HG03432 (cell line): ENCODE results near the gene KIDINS220.

ENCODE experiments used
- ATAC-seq: cut with Tn5 transposase; IDR thresholded peaks from one replicate; pipeline ENCODE4 v1.9.1; 2021; ENCODE audit warnings: mild to moderate bottlenecking, moderate library complexity; ENCODE audit not compliant: unreplicated experiment

The KIDINS220 gene

DNA sequence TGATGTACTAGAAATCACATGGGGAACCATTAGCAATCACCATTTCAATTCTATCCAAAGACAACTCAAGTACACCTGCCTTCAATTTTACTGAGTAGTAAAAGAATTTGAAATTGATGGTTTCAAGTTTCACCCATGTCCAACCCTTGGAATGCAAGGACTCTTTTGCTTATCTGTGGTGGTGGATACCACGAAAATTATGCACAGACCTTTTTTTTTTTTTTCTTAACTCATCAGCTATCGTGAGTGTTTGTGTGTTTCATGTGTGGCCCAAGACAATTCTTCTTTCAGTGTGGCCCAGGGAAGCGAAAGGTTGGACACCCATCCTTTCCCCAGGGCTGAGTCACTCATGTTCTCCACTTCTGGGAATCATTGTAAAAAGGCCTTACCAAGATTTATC, 132.5 kb downstream of the KIDINS220 start:
- ATAC-seq, result no peak

DNA sequence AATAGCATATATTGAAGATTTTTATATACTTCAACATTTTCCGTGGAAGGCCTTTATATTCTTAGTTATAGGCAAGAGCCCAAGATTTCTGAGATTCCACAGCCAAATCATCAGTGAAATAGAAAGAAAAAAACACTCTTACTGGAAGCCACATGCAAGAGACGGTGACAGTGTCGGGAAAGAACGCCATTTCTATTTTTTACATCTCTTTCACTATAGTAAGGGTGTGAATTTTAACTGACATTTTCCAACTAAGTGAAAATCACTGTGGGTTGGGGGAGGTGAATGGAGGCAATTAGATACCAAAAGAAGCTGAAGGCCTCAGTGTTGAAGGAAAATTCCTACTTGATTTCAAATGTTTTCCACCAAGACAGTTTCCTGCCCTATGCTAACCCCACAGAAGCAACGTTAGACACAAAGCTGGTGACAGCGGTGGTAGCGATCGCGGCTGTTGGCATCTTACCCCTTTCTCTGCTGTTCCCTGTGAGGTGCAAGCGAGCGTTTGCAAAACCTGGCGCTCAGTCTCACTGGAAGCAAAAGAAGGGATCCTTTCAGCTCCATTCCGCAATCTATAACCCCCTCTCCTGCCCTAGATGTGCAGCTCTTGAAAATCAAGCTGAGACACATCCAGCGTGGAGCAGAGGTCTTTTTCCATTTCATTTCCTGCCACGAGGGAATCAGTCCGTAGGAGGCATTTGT, 135.6 kb downstream of the KIDINS220 start:
- ATAC-seq, result no peak

DNA sequence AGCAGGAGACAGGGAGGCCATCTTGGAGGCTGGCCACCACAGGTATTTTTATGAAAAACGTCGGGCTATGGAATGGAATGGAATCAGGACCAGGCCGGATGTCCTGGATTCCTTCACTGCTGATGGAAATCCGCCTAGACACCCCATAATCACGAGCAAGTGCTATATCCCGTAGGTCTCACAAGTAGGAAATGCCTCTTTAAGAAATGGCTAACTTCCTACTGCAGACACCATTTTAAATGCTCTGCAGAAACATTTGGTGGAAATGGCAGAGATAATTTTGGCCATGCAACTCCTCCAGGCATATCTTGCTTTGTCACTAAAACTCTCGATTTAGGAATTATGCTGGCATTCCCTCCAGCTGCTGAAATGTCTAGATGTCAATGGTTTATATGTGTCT, 137.6 kb downstream of the KIDINS220 start:
- no peak for ATAC-seq

DNA sequence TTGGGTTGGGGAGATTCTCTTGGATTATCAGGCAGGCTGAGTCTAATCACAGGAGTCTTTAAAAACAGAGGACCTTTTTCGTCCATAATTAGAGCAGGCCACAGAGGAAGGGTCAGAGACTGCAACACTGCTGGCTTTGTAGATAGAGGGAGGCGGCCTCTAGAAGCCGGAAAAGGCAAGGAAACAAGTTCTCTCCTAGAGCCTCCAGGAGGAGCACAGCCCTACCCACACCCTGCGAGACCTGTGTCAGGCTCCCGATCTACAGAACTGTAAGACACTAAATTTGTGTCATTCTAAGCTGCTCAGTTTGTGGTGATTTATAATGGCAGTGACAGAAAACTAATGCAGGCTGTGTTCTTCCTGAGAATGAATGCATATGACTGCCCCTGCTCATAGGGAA, 140.2 kb downstream of the KIDINS220 start:
- ATAC-seq, result no peak

DNA sequence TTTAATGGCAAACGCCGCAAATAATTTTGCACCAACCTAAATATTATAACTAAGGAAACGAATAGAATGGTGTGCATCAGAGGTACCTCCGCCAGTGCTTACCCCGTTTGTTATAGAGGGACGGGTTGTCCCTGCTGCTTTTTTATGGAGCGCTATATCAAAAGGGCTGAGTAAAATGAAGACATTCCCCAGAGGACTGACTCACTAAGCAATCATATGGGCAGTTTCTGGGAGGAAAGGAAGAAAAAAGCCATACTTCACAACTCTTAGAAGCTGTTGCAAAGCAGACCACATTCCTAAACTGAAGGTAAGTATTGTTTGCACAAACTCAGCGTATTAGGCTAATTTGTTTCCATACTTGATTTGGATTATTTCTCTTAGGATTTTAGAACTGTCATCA, 142.7 kb downstream of the KIDINS220 start:
- ATAC-seq, result no peak

DNA sequence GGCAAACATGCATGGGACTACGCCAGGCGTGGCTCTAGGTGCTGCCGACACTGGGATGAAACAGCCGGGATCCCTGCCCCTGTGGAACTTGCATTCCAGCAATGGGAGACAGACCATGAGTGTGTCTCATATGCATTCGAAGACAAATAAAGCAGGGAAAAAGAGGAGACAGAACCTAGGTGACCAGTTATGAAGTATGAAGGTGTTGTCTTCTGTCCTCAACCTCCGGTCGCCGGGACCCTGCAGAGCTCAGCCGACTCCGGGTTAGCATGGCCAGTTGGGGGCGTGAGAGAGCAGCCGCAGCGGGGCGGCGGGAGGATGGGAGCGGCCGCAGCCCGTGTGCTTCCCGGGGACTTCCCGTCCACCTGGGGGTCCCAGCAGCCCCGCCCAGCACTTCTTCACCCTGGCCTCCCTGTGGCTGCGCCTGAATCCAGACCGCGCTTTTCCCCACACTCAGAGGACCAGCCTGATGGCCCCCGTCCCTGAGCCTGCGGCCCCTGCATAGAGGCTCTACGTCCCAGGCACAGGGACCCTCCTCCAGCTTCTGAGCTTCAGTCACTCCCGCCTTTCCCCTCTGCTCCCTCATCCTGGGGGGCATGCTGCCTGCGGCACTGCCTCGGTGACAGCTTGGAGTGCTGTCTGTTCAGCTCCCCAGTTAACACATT, 144.1 kb downstream of the KIDINS220 start:
- ATAC-seq, result no peak

DNA sequence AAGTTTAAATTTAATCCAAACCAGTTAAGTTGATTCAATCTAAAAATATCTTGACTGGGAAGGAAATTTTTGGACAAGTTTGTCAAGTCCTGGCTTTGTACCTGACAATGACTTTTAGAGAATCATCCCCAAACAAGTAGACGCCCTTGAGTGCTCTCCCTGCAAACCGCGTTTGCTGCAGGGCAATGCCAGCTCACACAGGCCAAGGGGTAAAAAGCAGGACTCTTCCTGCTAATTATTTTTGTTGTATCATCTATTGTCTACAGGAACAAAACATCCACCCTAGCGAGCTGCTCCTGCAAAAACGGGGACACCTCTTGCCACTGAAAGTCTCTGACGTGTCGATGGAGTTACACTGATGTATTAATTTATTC, 144.6 kb downstream of the KIDINS220 start:
- ATAC-seq, result no peak

DNA sequence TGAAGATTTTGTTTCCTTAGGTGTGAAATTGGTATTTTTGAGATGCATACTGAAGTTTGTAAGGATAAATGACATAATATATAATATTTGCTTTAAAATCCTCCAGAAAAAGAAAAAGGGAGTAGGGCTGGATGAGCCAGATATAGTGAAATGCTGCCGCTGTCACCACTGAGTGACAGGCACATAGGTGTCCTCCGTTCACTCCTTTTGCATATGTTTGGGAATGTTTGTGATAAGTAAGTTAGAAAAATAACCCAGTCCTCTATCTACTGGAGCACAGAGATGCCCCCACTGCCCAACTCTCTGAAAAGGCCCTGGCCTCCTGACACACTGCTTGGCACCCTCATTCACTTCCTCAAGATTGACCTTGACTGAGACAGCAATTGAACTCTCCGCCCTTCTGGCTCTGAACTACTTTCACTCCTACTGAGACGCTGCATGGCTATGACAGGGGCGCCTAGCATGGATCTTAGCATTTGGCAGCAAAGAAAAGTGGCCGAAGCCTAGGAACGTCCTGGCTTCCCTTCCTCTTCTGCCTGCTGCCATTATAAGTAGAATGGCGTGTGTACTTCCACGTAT, 145.5 kb downstream of the KIDINS220 start:
- no peak for ATAC-seq

DNA sequence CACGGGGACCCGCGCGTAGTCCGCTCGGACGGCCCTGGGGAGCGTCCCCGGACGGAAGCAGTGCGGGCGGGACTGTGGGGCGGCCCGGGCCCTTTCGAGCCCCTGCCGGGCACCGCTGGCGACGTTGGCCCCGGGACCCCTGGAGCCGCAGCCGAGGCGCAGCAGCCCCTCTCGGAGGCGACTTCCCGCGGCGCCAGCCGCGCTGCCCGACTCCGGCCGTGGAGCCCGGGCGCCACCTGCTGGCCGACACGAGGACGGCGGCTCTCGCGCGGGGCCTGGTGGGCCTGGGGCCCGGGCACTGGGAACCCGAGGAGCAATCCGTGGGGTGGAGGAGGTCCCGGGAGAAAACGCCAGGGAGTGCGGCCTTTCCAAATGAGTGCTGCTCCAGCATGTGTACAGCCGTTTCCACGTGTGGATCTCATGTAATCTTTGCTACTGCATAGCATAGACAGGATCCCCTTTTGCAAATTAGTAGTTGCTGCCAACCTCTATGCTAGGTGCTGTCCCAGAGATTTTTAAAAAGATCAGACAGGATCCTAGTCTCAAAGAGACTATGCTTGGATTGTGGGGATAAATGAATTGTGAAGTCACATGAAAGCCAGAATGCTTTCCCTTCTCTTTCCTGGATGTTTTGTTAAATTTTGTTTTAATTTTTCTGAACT, 151.6 kb downstream of the KIDINS220 start:
- peak; percentile 36 for ATAC-seq

DNA sequence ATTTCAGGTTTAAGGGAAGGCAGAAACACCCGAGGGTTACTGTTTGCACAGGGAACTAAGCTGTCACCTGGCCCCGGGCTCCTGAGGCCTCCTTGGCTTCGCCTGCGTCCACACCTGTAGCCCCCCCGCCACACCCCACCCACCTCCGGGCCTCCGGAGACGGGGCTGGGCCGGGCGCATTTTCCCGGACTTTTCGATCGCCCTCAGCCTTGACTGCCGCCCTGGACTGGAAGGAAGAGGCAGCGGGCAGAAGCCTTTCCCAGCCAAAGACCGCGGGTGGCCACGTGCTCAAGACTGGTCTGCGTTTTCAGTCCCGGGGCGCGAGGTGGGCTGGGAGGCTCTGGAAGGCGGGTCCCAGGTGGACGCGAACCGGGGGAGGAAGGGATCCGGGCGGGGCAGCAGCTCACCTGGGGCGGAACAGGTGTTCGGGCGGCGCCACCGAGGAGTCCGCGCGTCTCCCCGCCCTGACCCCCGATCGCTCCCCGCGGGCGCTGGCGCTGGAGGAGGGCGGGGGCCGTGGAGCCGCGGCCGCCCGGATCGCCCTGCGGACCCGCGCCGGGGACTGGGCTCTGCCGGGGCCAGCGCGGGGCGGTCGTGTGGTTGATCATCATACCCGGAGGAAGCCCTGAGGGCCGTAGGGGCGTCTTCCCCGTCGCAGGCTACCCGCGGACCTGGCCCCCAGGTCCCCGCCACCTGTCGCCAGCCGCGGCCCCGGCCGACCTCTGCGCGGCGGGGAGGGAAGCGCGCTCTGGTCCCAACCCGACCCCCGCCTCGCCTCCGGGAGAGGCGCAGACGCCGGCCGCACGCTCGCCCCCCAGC, 152.3 kb downstream of the KIDINS220 start:
- peak; percentile 4 for ATAC-seq

DNA sequence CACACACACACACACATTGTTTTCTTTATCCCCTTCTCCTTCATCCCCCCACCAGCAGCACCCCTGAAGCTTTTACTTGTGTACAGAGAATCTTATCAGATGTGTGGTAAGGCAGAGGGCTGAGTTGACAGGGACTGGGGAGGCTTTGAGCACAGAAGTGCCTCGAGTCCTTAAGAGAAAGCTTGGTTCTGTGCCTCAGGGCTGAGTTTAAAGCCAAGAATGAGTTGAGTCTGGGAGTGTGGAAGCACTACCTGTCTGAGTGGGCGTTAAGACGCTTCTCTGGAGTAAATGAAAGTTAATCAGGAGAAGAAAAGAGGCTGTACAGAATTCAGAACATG, 152.9 kb downstream of the KIDINS220 start:
- no peak for ATAC-seq

DNA sequence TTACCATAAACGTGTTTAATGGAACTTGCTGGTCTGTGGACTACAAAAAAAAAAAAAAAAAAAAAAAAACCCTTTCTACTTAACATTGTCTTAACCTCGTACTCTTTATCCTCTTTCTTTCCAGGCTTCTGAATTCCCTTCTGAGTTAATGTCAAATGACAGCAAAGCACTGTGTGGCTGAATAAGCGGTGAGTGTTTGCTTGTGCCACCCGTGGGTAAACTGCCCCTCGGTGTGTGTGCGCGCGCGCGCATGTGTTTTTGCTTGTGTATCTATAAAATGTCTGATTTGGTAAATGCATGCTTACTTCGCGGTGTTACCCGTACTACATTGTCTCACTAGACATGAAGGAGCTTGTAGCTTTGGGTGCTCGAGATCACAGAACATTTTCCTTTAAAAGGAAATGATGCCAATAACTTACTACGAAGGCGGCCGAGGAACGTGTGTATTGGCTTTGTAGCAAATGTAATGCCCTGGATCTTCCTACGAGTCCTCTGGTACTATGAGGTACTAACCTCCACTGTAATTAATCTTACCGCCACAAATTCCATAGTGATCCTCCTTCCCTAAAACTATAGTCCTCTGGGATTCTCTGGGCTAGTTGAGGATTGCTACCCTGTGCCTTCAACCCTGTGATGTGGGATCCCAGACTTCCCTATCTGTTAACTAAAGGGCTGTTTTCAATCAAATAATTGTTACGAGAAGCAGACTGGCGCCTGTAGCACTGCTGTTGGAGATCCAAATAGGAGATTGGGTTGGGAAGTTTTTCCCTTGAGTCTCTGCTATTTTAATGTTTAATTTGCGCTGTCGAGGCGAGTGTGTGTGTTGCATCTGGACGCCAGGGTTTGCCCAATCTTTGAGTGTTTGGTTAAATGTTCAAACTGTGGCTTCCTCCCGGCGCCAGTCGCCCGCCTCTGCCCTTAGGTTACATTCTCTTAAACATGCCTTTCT, 154.4 kb downstream of the KIDINS220 start:
- no peak for ATAC-seq

DNA sequence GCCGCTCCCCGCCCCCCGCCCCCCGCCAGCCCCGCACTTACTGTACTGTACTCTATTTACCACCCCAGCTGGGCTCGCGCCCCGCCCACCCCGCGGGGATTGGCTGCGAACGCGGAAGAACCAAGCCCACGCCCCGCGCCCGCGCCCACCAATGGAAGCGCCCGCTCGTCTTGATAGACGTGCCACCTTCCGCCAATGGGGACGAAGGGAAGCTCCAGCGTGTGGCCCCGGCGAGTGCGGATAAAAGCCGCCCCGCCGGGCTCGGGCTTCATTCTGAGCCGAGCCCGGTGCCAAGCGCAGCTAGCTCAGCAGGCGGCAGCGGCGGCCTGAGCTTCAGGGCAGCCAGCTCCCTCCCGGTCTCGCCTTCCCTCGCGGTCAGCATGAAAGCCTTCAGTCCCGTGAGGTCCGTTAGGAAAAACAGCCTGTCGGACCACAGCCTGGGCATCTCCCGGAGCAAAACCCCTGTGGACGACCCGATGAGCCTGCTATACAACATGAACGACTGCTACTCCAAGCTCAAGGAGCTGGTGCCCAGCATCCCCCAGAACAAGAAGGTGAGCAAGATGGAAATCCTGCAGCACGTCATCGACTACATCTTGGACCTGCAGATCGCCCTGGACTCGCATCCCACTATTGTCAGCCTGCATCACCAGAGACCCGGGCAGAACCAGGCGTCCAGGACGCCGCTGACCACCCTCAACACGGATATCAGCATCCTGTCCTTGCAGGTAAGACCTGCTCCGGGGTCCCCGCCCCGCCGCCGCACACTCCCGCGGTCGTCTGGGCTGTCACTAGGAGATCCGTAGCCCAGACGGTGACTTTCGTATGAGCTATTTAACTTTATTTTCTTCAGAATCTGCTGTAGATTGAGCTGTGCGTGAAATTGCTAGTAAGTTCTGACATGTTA, 155.4 kb downstream of the KIDINS220 start, which contains the start of gene ID2:
Gene ID2, plus strand, starts transcription at position 271 of the 907 bp plus-strand sequence. Its CDS starts 110 bp downstream, at position 381.
- peak; percentile 73 for ATAC-seq

DNA sequence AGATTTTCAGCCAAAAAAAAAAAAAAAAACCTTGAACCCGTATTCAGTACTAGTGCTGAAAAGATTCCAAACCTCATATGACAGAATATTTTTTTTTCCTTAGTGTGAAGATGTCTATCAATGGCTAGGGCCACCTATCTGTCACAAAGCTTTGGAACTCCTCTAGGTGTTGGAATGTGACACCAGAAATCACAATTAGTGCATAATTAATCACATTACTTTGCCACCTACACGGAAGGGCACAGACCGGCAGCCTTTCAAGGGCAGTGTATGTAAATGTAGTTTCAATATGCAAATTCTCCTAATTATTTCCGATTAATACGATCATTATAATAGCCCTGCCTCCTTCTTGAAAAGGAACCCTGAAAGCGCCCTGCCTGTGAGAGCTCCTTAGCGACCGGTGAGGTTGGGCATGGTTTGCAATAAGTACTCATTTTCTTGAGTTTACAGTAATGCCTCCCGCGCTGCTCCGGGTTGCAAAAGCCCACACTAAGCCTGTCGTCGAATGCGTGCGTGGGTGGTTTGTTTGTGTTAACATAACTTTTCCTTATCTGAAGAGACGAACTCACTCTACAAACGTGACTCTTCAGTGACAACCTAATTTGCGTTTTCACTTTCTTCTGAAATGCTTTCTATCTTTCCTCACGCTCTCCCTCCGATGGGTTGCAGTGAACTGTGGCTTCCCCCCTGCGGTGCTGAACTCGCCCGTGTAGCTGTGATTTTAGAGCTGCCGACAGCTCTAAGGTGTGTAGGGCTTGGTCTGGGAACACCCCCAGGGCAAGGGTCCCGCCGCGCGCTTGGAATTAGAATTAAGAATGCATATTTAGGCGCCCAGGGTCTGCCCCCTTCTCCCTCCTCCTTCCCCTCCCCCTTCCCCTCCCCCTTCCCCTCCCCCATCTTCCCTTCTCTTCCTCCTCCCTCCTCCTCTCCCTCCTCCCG, 156.3 kb downstream of the KIDINS220 start:
- ATAC-seq, result no peak

DNA sequence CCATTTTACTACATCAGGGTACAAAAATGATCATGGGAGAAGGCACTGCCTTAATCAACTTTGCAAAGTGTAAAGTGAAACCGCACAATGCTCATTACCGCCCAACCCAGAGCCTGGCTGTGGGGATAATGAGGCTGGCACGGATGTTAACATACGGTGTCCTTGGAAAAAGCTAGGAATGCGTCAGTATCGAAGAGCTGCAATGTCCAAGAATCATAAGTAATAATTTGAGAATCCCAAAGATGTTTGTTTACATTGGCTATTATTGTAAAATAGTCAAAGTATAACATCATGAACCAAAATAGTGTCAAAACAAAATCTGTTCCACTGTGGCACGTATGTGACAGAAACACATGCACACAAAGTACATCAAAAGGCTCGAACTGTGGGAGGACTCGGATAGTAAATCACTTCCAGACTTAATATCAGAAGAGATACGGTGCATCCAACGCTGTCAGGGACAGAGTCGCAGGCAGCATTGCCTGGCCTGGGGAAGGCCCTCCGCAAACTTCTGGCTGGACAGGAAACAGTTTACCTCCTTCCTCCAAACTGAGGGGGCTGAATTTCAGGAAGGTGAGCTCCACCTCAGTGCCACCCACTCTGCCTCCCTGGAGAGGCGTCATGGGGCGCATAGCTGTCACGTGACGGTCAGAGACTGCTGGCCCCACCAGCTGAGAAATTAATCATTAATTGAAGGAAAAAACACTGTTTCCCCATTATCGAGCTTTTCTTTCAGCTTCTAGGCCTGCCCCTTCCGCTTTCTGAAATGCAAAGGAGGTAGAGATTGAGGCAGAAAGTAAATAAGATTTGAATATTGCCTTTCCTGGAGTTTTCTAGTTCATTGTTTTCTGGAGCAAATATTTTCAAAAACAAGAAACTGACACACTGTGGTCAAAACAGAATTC, 157.3 kb downstream of the KIDINS220 start:
- no peak for ATAC-seq

DNA sequence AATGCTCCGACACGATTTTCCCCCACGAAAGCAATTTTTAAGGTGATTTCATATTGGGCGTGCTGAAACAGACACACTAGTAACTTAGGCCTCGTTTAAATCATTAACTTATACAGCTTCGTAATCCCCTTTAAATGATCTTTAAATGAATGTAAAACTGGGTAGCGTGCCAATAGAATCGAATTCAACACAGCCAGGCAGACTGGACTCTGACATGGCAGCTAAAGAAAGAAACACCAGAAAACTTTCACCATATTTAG, 157.9 kb downstream of the KIDINS220 start:
- no peak for ATAC-seq
